Fibroblast of peridontal ligament (primary cell): ENCODE measurements around the gene CYSRT1.
"Not testable (repeated sequence)": the region's sequence is repeated elsewhere in the genome, so short reads cannot be mapped to it uniquely, and the experiment has no call there.

Source experiments
- DNase-seq: peaks from one replicate; pipeline ENCODE4 v3.0.0-alpha.2; 2010; ENCODE audit errors: extremely low read depth

The CYSRT1 gene

GRCh38 chr9:137237759-137238726, 13.1 kb downstream of the CYSRT1 start:
- no peak for DNase-seq

DNA sequence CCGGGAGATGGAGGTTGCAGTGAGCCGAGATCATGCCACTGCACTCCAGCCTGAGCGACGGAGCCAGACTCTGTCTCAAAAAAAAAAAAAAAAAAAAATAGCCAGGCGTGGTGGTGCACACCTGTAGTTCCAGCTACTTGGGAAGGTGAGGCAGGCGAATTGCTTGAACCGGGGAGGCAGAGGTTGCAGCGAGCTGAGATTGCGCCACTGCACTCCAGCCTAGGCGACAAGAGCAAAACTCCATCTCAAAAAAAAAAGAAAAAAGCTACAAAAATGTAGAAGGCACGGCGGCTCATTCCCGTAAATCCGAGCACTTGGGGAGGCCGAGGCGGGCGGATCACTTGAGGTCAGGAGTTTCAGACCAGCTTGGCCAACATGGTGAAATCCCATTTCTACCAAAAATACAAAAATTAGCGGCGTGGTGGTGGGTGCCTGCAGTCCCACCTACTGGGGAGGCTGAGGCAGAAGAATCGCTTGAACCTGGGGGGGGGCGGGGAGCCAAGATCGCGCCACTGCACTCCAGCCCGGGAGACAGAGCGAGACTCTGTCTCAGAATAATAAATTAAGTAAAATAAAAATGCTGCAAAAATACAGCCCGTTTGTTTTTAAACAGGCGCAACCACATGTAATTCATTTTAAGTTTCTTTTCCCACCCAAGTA, 14.7 kb downstream of the CYSRT1 start:
- DNase-seq = not testable (repeated sequence)

- peak; percentile 70 for DNase-seq
Observed at GRCh38 chr9:137240318-137240840, 15.4 kb downstream of the CYSRT1 start.

- peak; percentile 100 for DNase-seq
Observed at GRCh38 chr9:137240841-137241489, 16.0 kb downstream of the CYSRT1 start, which contains the start of gene TUBB4B. TUBB4B (plus strand) TSS chr9:137241287; CDS start chr9:137241361, 74 bp downstream.

- peak; percentile 19 for DNase-seq
Observed at GRCh38 chr9:137241490-137242268, 16.7 kb downstream of the CYSRT1 start.

DNA sequence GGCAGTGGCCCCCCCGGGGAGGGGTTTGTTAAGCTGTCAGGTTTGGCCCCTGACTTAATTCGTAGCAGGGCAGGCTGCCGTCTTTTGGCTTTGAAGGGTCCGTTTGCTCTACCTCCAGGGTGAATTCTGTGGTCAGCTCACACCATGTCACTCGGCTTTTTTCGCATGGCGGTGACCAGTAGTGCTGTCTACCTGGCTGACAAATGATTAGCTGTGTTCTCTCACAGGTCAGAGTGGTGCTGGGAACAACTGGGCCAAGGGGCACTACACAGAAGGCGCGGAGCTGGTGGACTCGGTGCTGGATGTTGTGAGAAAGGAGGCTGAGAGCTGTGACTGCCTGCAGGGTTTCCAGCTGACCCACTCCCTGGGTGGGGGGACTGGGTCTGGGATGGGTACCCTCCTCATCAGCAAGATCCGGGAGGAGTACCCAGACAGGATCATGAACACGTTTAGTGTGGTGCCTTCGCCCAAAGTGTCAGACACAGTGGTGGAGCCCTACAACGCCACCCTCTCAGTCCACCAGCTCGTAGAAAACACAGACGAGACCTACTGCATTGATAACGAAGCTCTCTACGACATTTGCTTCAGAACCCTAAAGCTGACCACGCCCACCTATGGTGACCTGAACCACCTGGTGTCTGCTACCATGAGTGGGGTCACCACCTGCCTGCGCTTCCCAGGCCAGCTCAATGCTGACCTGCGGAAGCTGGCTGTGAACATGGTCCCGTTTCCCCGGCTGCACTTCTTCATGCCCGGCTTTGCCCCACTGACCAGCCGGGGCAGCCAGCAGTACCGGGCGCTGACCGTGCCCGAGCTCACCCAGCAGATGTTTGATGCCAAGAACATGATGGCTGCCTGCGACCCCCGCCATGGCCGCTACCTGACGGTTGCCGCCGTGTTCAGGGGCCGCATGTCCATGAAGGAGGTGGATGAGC, 17.6 kb downstream of the CYSRT1 start:
- no peak for DNase-seq

- DNase-seq = not testable (repeated sequence)
Observed at GRCh38 chr9:137243266-137243625, 18.3 kb downstream of the CYSRT1 start.

DNA sequence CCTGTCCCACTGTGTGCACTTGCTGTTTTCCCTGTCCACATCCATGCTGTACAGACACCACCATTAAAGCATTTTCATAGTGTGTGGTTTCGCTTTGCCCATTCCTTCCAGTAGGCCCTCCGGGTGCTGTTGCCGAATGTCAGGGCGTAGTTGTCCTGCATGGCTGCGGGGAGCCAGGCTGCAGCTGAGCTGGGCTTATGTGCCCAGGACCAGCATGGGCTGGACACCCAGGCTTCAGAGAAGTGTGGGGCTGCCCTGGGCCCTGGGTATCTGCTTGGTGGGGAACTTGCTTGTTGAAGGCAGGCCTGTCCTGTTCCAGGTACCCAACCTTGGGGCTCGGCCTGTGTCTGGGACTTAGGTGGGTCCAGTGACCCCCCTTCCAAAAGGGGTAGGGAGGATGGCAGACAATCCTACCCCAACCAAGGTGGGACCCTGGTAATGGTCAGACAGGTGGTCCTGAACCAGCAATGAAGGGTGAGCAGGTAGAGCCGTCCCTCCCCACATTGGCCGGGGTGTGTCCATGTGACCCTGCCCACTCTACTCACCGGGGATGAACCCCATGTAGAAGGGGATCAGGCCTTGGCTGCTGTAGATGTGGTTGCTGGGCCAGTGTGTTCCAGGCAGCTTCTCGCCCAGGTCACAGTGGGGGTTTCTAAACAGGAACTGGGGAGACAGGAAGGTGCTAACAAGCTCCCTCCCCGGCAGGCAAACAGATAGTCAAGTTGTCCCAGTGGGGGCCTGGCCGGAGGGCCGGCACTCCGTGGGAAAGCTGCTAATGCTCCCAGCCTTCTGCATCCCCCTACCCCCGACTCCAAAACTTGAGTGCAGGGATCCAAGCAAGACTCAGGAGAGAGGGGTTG, 18.9 kb downstream of the CYSRT1 start:
- DNase-seq = no peak

GRCh38 chr9:137244486-137245449, 19.8 kb downstream of the CYSRT1 start:
- DNase-seq = no peak

- DNase-seq = no peak
Observed at GRCh38 chr9:137245450-137246421, 20.8 kb downstream of the CYSRT1 start.

DNA sequence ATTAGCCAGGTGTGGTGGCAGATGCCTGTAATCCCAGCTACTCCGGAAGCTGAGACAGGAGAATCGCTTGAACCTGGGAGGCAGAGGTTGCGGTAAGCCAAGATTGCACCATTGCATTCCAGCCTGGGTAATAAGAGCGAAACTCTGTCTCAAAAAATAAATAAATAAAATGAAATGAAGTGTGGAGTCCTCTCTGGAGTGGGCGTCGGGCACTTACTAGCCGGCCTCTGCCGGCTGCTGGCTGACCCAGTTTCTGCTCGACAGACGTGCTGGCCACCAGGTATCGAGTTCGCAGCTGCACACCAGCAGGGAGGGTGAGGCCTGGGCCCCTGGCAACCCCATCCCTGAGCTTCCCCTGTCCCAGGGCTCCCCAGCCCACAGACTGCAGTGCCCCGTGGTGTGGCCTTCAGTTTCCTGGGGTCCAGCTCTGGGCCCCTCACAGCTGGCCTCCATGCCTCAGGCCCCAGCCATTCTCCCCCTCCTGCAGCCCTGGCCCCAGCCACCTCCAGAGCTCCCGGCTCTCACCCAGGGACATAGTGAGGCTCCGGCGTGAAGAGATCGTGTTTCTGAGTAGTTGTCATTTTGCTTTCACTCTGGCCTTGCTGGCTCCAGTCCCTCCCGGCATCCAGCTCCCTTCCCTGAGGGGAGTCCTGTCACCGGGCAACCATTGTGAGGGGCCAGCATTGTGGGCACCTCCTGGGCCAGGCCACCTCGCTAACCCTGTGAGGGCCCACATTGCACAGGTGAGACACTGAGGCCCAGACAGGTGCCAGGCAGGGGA, 22.4 kb downstream of the CYSRT1 start:
- DNase-seq = peak; percentile 19

DNA sequence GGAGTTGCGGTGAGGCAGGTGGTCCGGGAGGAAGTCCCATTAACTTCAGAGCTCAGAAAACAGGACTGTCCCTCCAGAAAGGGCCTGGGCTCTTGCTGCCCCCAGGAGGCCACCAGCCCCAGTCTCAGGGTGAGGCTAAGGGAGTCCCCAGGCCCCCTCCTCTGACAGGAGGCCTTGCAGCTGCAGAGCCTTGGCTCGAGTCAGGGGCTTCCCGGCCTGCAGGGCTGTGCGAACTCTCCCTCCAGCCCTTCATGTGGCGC, 22.9 kb downstream of the CYSRT1 start:
- no peak for DNase-seq

- no peak for DNase-seq
Observed at GRCh38 chr9:137250329-137251193, 25.6 kb downstream of the CYSRT1 start.

DNA sequence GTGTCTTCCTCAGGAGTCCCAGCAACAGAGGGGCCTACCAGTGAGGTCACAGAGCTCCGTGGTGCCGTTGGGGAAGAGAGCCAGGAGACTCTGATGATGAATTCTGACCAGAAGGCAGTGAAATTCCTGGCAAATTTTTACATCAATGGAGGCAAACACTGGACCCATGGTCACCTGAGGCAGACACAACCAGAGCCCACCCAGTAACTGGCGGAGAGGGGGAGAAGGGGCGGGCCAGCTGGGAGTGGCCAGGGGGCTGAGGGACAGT, 26.2 kb downstream of the CYSRT1 start, which contains the start of gene STPG3:
Gene STPG3, plus strand, starts transcription at position 93 of the 268 bp plus-strand sequence. Its CDS starts 1 bp downstream, at position 94.
- no peak for DNase-seq

GRCh38 chr9:137251490-137252268, 26.7 kb downstream of the CYSRT1 start:
- no peak for DNase-seq
